Transverse colon (tissue), 3 donors: ENCODE measurements around the gene PITRM1.

ENCODE experiments used
- POLR2A ChIP-seq: fragments of 450-650 bp; IDR thresholded peaks from one replicate; pipeline ENCODE4 v1.6.1; 2016; ENCODE audit warnings: antibody characterized with exemption, mild to moderate bottlenecking, moderate library complexity
- POLR2AphosphoS5 ChIP-seq, 3 donors: sonication (generic); formaldehyde crosslinking; IDR thresholded peaks; one replicate each; pipeline ENCODE4 v1.6.1; 2016; ENCODE audit warnings: antibody characterized with exemption in 3 of 3

- no peak for TF ChIP-seq POLR2A
- no peak for TF ChIP-seq POLR2AphosphoS5 (IDR thresholded peaks at IDR 0.05)
Measured at GRCh38 chr10:3169673-3170072, 2.9 kb downstream of the PITRM1 start.
